ENCODE measurements around the gene SLC5A12. TPM values are rescaled to one million over a fixed set of nuclear protein-coding genes. Genes with fewer than 3 reads are reported as not detected.

SLC5A12 gene, protein sequence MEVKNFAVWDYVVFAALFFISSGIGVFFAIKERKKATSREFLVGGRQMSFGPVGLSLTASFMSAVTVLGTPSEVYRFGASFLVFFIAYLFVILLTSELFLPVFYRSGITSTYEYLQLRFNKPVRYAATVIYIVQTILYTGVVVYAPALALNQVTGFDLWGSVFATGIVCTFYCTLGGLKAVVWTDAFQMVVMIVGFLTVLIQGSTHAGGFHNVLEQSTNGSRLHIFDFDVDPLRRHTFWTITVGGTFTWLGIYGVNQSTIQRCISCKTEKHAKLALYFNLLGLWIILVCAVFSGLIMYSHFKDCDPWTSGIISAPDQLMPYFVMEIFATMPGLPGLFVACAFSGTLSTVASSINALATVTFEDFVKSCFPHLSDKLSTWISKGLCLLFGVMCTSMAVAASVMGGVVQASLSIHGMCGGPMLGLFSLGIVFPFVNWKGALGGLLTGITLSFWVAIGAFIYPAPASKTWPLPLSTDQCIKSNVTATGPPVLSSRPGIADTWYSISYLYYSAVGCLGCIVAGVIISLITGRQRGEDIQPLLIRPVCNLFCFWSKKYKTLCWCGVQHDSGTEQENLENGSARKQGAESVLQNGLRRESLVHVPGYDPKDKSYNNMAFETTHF
- total RNA-seq (2022; extraction: Qiagen RNA extraction) = not detected in 5 replicates

DNA sequence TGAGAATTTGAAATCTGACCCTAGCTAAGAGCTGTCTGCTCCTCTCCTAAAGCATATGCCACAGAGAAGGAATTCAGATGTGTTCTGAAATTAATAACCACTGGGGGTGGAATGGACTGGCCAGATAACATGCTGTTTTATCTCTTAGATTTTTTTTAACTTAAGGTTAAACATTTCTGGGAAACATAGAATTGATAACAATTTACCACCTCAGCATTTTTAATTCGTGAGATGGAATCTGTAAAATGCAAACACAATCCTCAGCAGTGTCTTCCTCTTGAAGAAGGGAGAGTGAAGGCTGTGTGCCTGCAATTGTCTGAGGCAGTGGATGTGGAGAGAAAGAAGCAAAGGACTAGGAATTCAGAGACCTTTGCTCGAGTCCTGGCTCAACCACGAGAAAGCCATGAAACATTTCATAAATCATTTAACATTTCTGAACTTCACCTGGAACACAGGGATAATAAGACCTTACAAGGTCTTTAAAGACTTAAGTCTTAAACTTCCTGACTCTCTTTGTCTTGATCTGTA is at the start of gene SLC5A12:
TSS of gene SLC5A12 (minus strand) at position 113 of the 528 bp plus-strand sequence. CDS start 346 bp downstream, outside the sequence.

Other genes with a start within 250 kb of the SLC5A12 start
- gene MUC15, start 149.8 kb downstream of the SLC5A12 start, total RNA-seq (2022; extraction: Qiagen RNA extraction) = not detected in 5 replicates